Adrenal gland (tissue), 5 donors: ENCODE data around the gene PTPN14.

ENCODE experiments used
- POLR2A ChIP-seq, 2 donors: fragments of 450-650 bp; IDR thresholded peaks; one replicate each; pipeline ENCODE4 v1.6.1; 2017; ENCODE audit warnings: antibody characterized with exemption in 2 of 2, mild to moderate bottlenecking in 2 of 2, moderate library complexity in 1 of 2
- TF ChIP-seq, protein P1 (sequence below), 6 experiments: fragments of 450-650 bp in 4 of 6; fragments of 200-600 bp in 2 of 6; sonication (generic) in 1 of 6; IDR thresholded peaks; 1 replicate in 5 of 6; 2 replicates in 1 of 6; pipeline versions ENCODE4 v1.5.1 to v1.8.0; 2016 to 2021; ENCODE audit warnings: antibody characterized with exemption in 6 of 6, mild to moderate bottlenecking in 2 of 6, moderate library complexity in 1 of 6
- donor health status: DM: no; HTN: no; CAD: no.

DNA sequence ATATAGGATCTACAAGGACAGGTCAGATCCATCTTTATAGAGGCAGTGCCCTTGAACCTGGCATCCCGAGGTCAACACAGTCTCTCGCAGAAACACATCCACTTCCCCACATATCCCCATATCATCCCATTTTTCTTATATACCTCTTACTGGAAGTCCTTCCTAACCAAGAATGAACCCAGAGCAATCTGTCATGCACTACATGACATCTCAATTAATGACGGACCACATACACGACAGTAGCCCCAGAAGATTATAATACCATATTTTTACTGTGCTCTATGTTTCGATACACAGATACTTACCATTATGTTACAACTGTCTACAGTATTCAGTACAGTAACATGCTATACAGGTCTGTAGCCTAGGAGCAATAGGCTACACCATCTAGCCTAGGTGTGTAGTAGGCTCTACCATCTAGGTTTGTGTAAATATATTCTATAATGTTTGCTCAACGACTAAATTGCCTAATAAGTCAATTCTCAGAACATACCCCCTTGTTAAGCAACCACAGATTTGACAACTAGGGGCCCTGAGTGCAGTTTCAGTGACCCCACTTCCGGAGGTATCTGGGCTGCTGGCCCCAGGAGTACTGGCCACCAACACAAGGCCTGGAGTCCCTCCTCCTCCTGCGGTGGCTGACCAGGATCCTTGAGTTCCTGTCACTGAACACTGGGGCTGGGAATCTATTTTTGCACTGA lies 28.1 kb downstream of the PTPN14 start:
- TF ChIP-seq, protein P1, sequence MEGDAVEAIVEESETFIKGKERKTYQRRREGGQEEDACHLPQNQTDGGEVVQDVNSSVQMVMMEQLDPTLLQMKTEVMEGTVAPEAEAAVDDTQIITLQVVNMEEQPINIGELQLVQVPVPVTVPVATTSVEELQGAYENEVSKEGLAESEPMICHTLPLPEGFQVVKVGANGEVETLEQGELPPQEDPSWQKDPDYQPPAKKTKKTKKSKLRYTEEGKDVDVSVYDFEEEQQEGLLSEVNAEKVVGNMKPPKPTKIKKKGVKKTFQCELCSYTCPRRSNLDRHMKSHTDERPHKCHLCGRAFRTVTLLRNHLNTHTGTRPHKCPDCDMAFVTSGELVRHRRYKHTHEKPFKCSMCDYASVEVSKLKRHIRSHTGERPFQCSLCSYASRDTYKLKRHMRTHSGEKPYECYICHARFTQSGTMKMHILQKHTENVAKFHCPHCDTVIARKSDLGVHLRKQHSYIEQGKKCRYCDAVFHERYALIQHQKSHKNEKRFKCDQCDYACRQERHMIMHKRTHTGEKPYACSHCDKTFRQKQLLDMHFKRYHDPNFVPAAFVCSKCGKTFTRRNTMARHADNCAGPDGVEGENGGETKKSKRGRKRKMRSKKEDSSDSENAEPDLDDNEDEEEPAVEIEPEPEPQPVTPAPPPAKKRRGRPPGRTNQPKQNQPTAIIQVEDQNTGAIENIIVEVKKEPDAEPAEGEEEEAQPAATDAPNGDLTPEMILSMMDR (IDR thresholded peaks at IDR 0.05), result no peak
- no peak for TF ChIP-seq POLR2A (IDR thresholded peaks at IDR 0.05)
